Breast epithelium (tissue), 4 donors: Measurements from ENCODE around the gene DMRTB1. TPM values are rescaled to one million over a fixed set of nuclear protein-coding genes. Genes with fewer than 3 reads are reported as not detected.

Experiments
- DNase-seq, 2 donors: peaks; one replicate each; pipeline ENCODE4 v3.0.0-alpha.2; 2019; ENCODE audit warnings: low spot score in 2 of 2
- H3K27ac ChIP-seq, 2 donors: fragments of 200-600 bp; sonication (generic) in 1 of 2; one replicate each; pipeline ENCODE4 v1.5.1; 2016 to 2019; ENCODE audit warnings: mild to moderate bottlenecking in 1 of 2
- H3K27me3 ChIP-seq, 2 donors: fragments of 200-600 bp; sonication (generic) in 1 of 2; one replicate each; pipeline versions ENCODE4 v1.5.1 to v1.6.0; 2017 to 2019; ENCODE audit warnings: control low read depth in 1 of 2, mild to moderate bottlenecking in 1 of 2
- H3K36me3 ChIP-seq: fragments of 200-600 bp; one replicate; pipeline ENCODE4 v1.5.1; 2019
- H3K4me1 ChIP-seq, 2 donors: fragments of 200-600 bp; sonication (generic); one replicate each; pipeline ENCODE4 v1.5.1; 2016 to 2019; ENCODE audit warnings: control low read depth in 1 of 2
- H3K4me3 ChIP-seq, 3 donors: fragments of 200-600 bp; sonication (generic); 1 replicate in 2 of 3; 2 replicates in 1 of 3; pipeline ENCODE4 v1.5.1; 2016 to 2019; ENCODE audit warnings: mild to moderate bottlenecking in 3 of 3, moderate library complexity in 2 of 3
- H3K9me3 ChIP-seq, 2 donors: fragments of 200-600 bp; sonication (generic) in 1 of 2; one replicate each; pipeline ENCODE4 v1.5.1; 2016 to 2019; ENCODE audit warnings: control low read depth in 1 of 2
- CTCF ChIP-seq, 3 donors: fragments of 450-650 bp; IDR thresholded peaks; one replicate each; pipeline ENCODE4 v1.5.1; 2016 to 2017; ENCODE audit warnings: antibody characterized with exemption in 3 of 3, mild to moderate bottlenecking in 3 of 3, moderate library complexity in 3 of 3
- POLR2A ChIP-seq: fragments of 450-650 bp; IDR thresholded peaks from one replicate; pipeline ENCODE4 v1.6.1; 2016; ENCODE audit warnings: antibody characterized with exemption, mild to moderate bottlenecking, moderate library complexity
- POLR2AphosphoS5 ChIP-seq, 3 donors: sonication (generic); formaldehyde crosslinking; IDR thresholded peaks; one replicate each; pipeline ENCODE4 v1.6.1; 2017; ENCODE audit warnings: antibody characterized with exemption in 3 of 3
- intact Hi-C: fragments of 100-400 bp; cut with DNase I; formaldehyde crosslinking; loops from one replicate; pipeline ENCODE4 v1.15.1; 2023; ENCODE audit warnings: low total_unique reads
- total RNA-seq, 3 donors: library from RNA; depleted of rRNA; stranded (reverse); fragments of >200 nt; gene quantifications; one replicate each; pipeline ENCODE4 v1.1.0, GENCODE V29; 2016

DMRTB1 gene
- total RNA-seq, 3 donors from 2014 or later, result not detected

- Histone ChIP-seq H3K36me3 (no peaks in the 10 kb centered on the region), H3K4me1 (no peaks in the 10 kb centered on the region), H3K27me3 (no peaks in the 10 kb centered on the region), H3K4me3 (peak overlapping the region in 2 of 3 donors; percentile 10 to 46), H3K9me3 (no peaks in the 10 kb centered on the region), H3K27ac (no peak overlapping the region)
- no peak for DNase-seq
- TF ChIP-seq POLR2A (no peak), POLR2AphosphoS5 (IDR thresholded peaks at IDR 0.05) (no peak), CTCF (IDR thresholded peaks at IDR 0.05) (peak in 1 of 3 donors; percentile 42)
- intact Hi-C loops, result no loop called here
These were observed 11.0 kb downstream of the DMRTB1 start for GRCh38 chr1:53470155-53470554.

DNA sequence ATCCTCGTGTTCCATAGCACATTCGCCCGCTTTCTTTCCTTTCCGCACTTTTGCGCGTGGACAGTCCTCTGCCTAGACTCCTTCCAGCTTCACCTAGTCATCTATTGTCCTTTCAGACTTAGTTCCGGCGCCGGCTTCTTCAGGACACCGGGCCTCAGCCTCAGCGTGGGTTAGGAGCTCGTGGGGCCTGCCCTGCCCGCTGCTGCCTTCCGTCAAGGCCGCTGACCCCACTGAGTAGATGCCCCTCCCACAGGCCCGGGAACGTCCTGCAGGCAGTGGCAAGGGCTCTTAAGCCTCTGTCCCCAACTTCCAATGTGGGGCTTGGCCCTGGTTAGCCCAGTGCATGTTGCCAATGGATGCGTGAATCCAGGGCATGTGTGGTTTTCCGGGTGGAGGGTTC is 11.4 kb downstream of the DMRTB1 start:
- intact Hi-C loops, result no loop called here
- no peak for TF ChIP-seq POLR2AphosphoS5 (IDR thresholded peaks at IDR 0.05)
- TF ChIP-seq CTCF (IDR thresholded peaks at IDR 0.05), result no peak
- TF ChIP-seq POLR2A, result no peak
- DNase-seq, result no peak
- H3K36me3 ChIP-seq, result no peaks in the 10 kb centered on the region
- no peaks in the 10 kb centered on the region for H3K9me3 ChIP-seq
- no peak overlapping the region for H3K27ac ChIP-seq
- no peaks in the 10 kb centered on the region for H3K4me1 ChIP-seq
- H3K4me3 ChIP-seq, result peak overlapping the region in 2 of 3 donors; percentile 10 to 46
- no peaks in the 10 kb centered on the region for H3K27me3 ChIP-seq

- no peak overlapping the region for H3K4me3 ChIP-seq
- no peak overlapping the region for H3K27ac ChIP-seq
- no peaks in the 10 kb centered on the region for H3K36me3 ChIP-seq
- H3K9me3 ChIP-seq, result no peaks in the 10 kb centered on the region
- no peak for TF ChIP-seq POLR2AphosphoS5 (IDR thresholded peaks at IDR 0.05)
- no peak for TF ChIP-seq CTCF (IDR thresholded peaks at IDR 0.05)
- no peak for TF ChIP-seq POLR2A
- DNase-seq, result no peak
- H3K4me1 ChIP-seq, result no peaks in the 10 kb centered on the region
- no peaks in the 10 kb centered on the region for H3K27me3 ChIP-seq
- intact Hi-C loops, result no loop called here
These were observed 11.8 kb downstream of the DMRTB1 start for GRCh38 chr1:53471000-53471399.

DNA sequence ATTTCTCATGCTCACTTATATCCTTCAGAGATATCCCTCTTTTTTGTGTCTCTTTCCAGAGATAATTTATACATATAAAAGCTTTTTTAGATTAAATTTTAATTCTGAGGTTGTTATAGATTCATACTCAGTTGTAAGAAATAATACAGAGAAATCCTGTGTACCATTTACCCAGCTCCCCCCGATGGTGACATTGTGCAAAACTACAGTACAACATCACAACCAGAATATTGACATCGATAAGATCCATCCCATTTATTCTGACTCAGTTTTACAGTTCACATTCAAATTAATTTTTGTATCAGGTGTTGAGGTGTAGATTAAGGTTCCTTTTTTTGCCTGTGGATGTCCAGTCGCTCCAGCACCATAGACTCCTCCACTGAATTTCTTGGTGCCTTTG is 14.3 kb downstream of the DMRTB1 start:
- TF ChIP-seq CTCF (IDR thresholded peaks at IDR 0.05) (no peak), POLR2AphosphoS5 (IDR thresholded peaks at IDR 0.05) (no peak), POLR2A (no peak)
- no peaks in the 10 kb centered on the region for H3K27me3 ChIP-seq

DNA sequence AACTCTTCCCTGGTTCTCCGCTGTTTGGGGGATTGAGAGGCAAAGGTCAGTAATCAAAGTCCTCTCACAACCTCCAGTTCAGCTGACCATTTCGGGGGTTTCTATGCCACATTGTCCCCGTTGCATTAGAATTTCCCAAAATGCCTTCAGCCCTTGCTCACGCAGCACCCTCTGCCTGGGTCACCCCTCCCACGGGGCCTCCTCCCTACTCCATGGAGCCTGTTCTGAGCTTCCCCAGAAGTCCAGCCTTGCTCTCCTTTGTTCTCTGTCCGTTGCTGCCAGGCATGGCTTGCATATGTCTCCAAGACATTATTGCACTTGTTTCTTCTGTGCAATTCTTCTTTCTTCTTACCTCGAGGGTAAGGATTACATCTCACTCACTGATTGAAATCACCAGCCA is 16.5 kb downstream of the DMRTB1 start:
- intact Hi-C loops, result no loop called here
- TF ChIP-seq POLR2A (no peak), CTCF (IDR thresholded peaks at IDR 0.05) (no peak), POLR2AphosphoS5 (IDR thresholded peaks at IDR 0.05) (no peak)

More for the DNA sequence above, 14.3 kb downstream of the DMRTB1 start:
- intact Hi-C loops, result no loop called here
- Histone ChIP-seq H3K9me3 (no peaks in the 10 kb centered on the region), H3K4me3 (no peak overlapping the region), H3K4me1 (no peaks in the 10 kb centered on the region), H3K36me3 (no peaks in the 10 kb centered on the region), H3K27ac (no peak overlapping the region)
- no peak for DNase-seq

More for the DNA sequence above, 16.5 kb downstream of the DMRTB1 start:
- Histone ChIP-seq H3K4me1 (no peaks in the 10 kb centered on the region), H3K27ac (no peak overlapping the region), H3K9me3 (no peaks in the 10 kb centered on the region), H3K27me3 (no peaks in the 10 kb centered on the region), H3K36me3 (no peaks in the 10 kb centered on the region), H3K4me3 (no peak overlapping the region)
- no peak for DNase-seq
